ENCODE measurements around the gene LMAN1L. TPM values are rescaled to one million over a fixed set of nuclear protein-coding genes. Genes with fewer than 3 reads are reported as not detected.

Gene LMAN1L
- total RNA-seq, 1 donor: not detected

- H3K4me3 ChIP-seq (ENCODE audit: low read depth, low read length): no peak overlapping the region
- TF ChIP-seq CTCF (IDR thresholded peaks at IDR 0.05; ENCODE audit: insufficient read depth, low read depth, low read length): no peak
- DNase-seq (ENCODE audit: low read depth): no peak
Measured at GRCh38 chr15:74770211-74770903, 42.3 kb upstream of the LMAN1L start.

- H3K4me3 ChIP-seq (ENCODE audit: low read depth, low read length): no peak overlapping the region
- DNase-seq (ENCODE audit: low read depth): no peak
- TF ChIP-seq CTCF (IDR thresholded peaks at IDR 0.05; ENCODE audit: insufficient read depth, low read depth, low read length): no peak
Measured at GRCh38 chr15:74773329-74773728, 39.3 kb upstream of the LMAN1L start.

GRCh38 chr15:74773731-74774252, 38.8 kb upstream of the LMAN1L start:
- TF ChIP-seq CTCF (IDR thresholded peaks at IDR 0.05; ENCODE audit: insufficient read depth, low read depth, low read length): no peak
- DNase-seq (ENCODE audit: low read depth): no peak
- H3K4me3 ChIP-seq (ENCODE audit: low read depth, low read length): no peak overlapping the region

- TF ChIP-seq CTCF (IDR thresholded peaks at IDR 0.05; ENCODE audit: insufficient read depth, low read depth, low read length): no peak
- no peak for DNase-seq (ENCODE audit: low read depth)
- H3K4me3 ChIP-seq (ENCODE audit: low read depth, low read length): no peak overlapping the region
Measured at GRCh38 chr15:74775132-74775562, 37.5 kb upstream of the LMAN1L start.

- no peak overlapping the region for H3K4me3 ChIP-seq (ENCODE audit: low read depth, low read length)
- TF ChIP-seq CTCF (IDR thresholded peaks at IDR 0.05; ENCODE audit: insufficient read depth, low read depth, low read length): no peak
- DNase-seq (ENCODE audit: low read depth): no peak
Measured at GRCh38 chr15:74775894-74776293, 36.7 kb upstream of the LMAN1L start.

GRCh38 chr15:74776821-74777768, 35.5 kb upstream of the LMAN1L start:
- DNase-seq (ENCODE audit: low read depth): no peak
- H3K4me3 ChIP-seq (ENCODE audit: low read depth, low read length): no peak overlapping the region
- TF ChIP-seq CTCF (IDR thresholded peaks at IDR 0.05; ENCODE audit: insufficient read depth, low read depth, low read length): no peak
